A549 (cell line): ENCODE measurements around the gene USP12. TPM values are rescaled to one million over a fixed set of nuclear protein-coding genes. Genes with fewer than 3 reads are reported as not detected.

Experiments
- ATAC-seq, 2 experiments: fragments of 200-7000 bp in 1 of 2; fragments of >200 bp in 1 of 2; cut with Nextera tagmentation in 1 of 2; cut with Tn5 transposase in 1 of 2; 3 replicates each; pipeline versions ENCODE4 v1.8.0 to v1.9.1; 2018 to 2020; ENCODE audit warnings: mild to moderate bottlenecking in 1 of 2, moderate library complexity in 1 of 2
- CTCF ChIA-PET: fragments of 300-600 bp; sonication (Branson Sonifier 250); formaldehyde crosslinking; extraction: SDS; loops from one replicate; lab custom pipeline; 2021; ENCODE audit warnings: antibody characterized with exemption, inconsistent platforms; lab: Yijun Ruan, JAX
- POLR2A ChIA-PET: fragments of 350-600 bp; formaldehyde crosslinking; extraction: SDS; loops from one replicate; lab custom pipeline; 2021; ENCODE audit warnings: antibody characterized with exemption, inconsistent platforms; lab: Yijun Ruan, JAX
- DNase-seq, 2 experiments: peaks; one replicate each; pipeline versions ENCODE4 v3.0.0 to v3.0.0-alpha.2; 2011 to 2016; ENCODE audit warnings: low read depth in 1 of 2, low spot score in 1 of 2
- FAIRE-seq: peaks from 2 replicates; lab custom pipeline; 2011; peaks lifted over from hg19 to GRCh38; lab: Jason Lieb, UNC
- H3K27ac ChIP-seq, 2 experiments: fragments of >200 bp; sonication (Bioruptor Twin); formaldehyde crosslinking; 3 replicates each; pipeline ENCODE4 v1.5.1; 2016 to 2017
- H3K4me1 ChIP-seq: fragments of >200 bp; sonication (Bioruptor Twin); formaldehyde crosslinking; 3 replicates; pipeline ENCODE4 v1.6.1; 2016
- H3K4me2 ChIP-seq: fragments of >200 bp; sonication (Bioruptor Twin); formaldehyde crosslinking; 3 replicates; pipeline ENCODE4 v1.6.1; 2016
- H3K4me3 ChIP-seq: fragments of >200 bp; sonication (Bioruptor Twin); formaldehyde crosslinking; 3 replicates; pipeline ENCODE4 v1.5.1; 2016
- H3K9me3 ChIP-seq: fragments of >200 bp; sonication (Bioruptor Twin); formaldehyde crosslinking; 3 replicates; pipeline ENCODE4 v1.6.1; 2016
- CBX2 ChIP-seq: fragments of 200-600 bp; sonication (generic); IDR thresholded peaks from 2 replicates; pipeline ENCODE4 v1.6.1; 2016; ENCODE audit warnings: low read depth, mild to moderate bottlenecking, borderline replicate concordance
- CHD2 ChIP-seq: fragments of 150-350 bp; IDR thresholded peaks from 2 replicates; pipeline ENCODE4 v1.6.1; 2014; ENCODE audit warnings: low read length; ENCODE audit not compliant: partially characterized antibody
- CHD4 ChIP-seq: fragments of 200-600 bp; sonication (generic); IDR thresholded peaks from 2 replicates; pipeline ENCODE4 v1.6.1; 2016; ENCODE audit warnings: antibody characterized with exemption, mild to moderate bottlenecking, borderline replicate concordance
- CTCF ChIP-seq: fragments of >200 bp; sonication (Bioruptor Twin); formaldehyde crosslinking; IDR thresholded peaks from 3 replicates; pipeline ENCODE4 v1.5.1; 2016
- EHF ChIP-seq: fragments of 250-450 bp; sonication (Bioruptor Pico); IDR thresholded peaks from 2 replicates; pipeline ENCODE4 v1.5.0; 2020; ENCODE audit warnings: mild to moderate bottlenecking
- EP300 ChIP-seq, 2 experiments: fragments of >200 bp; sonication (Bioruptor Twin); formaldehyde crosslinking; IDR thresholded peaks; 2 replicates in 1 of 2; 3 replicates in 1 of 2; pipeline ENCODE4 v1.6.1; 2016 to 2017
- FOSL2 ChIP-seq, 2 experiments: fragments of 450-650 bp in 1 of 2; fragments of >200 bp in 1 of 2; sonication (Bioruptor Twin) in 1 of 2; formaldehyde crosslinking; IDR thresholded peaks; 2 replicates each; pipeline versions ENCODE4 v1.5.0 to v1.6.1; 2016 to 2020; ENCODE audit warnings: mild to moderate bottlenecking in 1 of 2, moderate library complexity in 1 of 2
- KDM1A ChIP-seq: fragments of 200-600 bp; sonication (generic); IDR thresholded peaks from 2 replicates; pipeline ENCODE4 v1.6.1; 2016; ENCODE audit warnings: low read depth, mild to moderate bottlenecking
- MAX ChIP-seq: IDR thresholded peaks from 2 replicates; pipeline ENCODE4 v1.6.1; 2012
- MYC ChIP-seq: IDR thresholded peaks from 2 replicates; pipeline ENCODE4 v1.6.1; 2012; ENCODE audit warnings: mild to moderate bottlenecking, inconsistent platforms, low read length, improper control_type of control experiment, borderline replicate concordance
- NPAS2 ChIP-seq: fragments of 250-450 bp; sonication (Bioruptor Pico); IDR thresholded peaks from 2 replicates; pipeline ENCODE4 v1.8.0; 2022; ENCODE audit warnings: mild to moderate bottlenecking, moderate library complexity, borderline replicate concordance
- NR3C1 ChIP-seq: fragments of >200 bp; sonication (Bioruptor Twin); formaldehyde crosslinking; IDR thresholded peaks from 3 replicates; pipeline ENCODE4 v1.6.1; 2017
- PHF8 ChIP-seq: fragments of 200-600 bp; sonication (generic); IDR thresholded peaks from 2 replicates; pipeline ENCODE4 v1.6.1; 2016; ENCODE audit warnings: low read depth, mild to moderate bottlenecking, antibody characterized with exemption, moderate library complexity, borderline replicate concordance
- POLR2AphosphoS2 ChIP-seq: conservative IDR thresholded peaks from 2 replicates; pipeline ENCODE4 v1.6.1; 2012; ENCODE audit warnings: low read length, improper control_type of control experiment, inconsistent platforms
- RAD21 ChIP-seq, 2 experiments: fragments of >200 bp in 1 of 2; sonication (Bioruptor Twin) in 1 of 2; formaldehyde crosslinking in 1 of 2; IDR thresholded peaks in 1 of 2; conservative IDR thresholded peaks in 1 of 2; 2 replicates in 1 of 2; 3 replicates in 1 of 2; pipeline ENCODE4 v1.6.1; 2012 to 2018; ENCODE audit warnings: inconsistent platforms in 1 of 2
- RARB ChIP-seq: fragments of 250-450 bp; sonication (Bioruptor Pico); IDR thresholded peaks from 2 replicates; pipeline ENCODE4 v1.8.0; 2021; ENCODE audit warnings: mild to moderate bottlenecking, moderate library complexity
- RCOR1 ChIP-seq: fragments of 150-350 bp; IDR thresholded peaks from 2 replicates; pipeline ENCODE4 v1.6.1; 2014; ENCODE audit warnings: antibody characterized with exemption, low read length, low read depth
- SREBF2 ChIP-seq: fragments of 450-650 bp; IDR thresholded peaks from 2 replicates; pipeline ENCODE4 v1.6.1; 2014; ENCODE audit warnings: mild to moderate bottlenecking, moderate library complexity
- TFCP2L1 ChIP-seq: fragments of 250-450 bp; sonication (Bioruptor Pico); IDR thresholded peaks from 2 replicates; pipeline ENCODE4 v1.5.0; 2021; ENCODE audit warnings: mild to moderate bottlenecking
- USF2 ChIP-seq: fragments of 450-650 bp; IDR thresholded peaks from 2 replicates; pipeline ENCODE4 v1.6.1; 2014; ENCODE audit warnings: antibody characterized with exemption
- ZSCAN20 ChIP-seq: fragments of 250-450 bp; sonication (Bioruptor Pico); IDR thresholded peaks from 2 replicates; pipeline ENCODE4 v1.8.0; 2022; ENCODE audit warnings: mild to moderate bottlenecking, moderate library complexity
- WGBS: methylation state at CpG from one replicate; pipeline ENCODE4 v1.1.6; 2017; ENCODE audit errors: missing lambda C conversion rate; 5-methylcytosine and 5-hydroxymethylcytosine counted together
- polyA plus RNA-seq, 4 experiments: library from polyadenylated mRNA; depleted of rRNA in 3 of 4; stranded (reverse); fragments of >200 nt; fragmentation: RNase III in 1 of 4; extraction: RNeasy Plus Mini Kit Qiagen cat#74134 plus additional on column Dnase treatment in 1 of 4; gene quantifications; 2 replicates in 3 of 4; 3 replicates in 1 of 4; pipeline ENCODE4 v1.2.3, GENCODE V29; 2011 to 2017
- TF ChIP-seq, protein P1 (sequence below): fragments of 250-450 bp; sonication (Bioruptor Pico); IDR thresholded peaks from 2 replicates; pipeline ENCODE4 v1.5.0; 2020; ENCODE audit warnings: low read depth, mild to moderate bottlenecking, moderate library complexity
- TF ChIP-seq, protein P2 (sequence below): fragments of >200 bp; sonication (Bioruptor Twin); formaldehyde crosslinking; IDR thresholded peaks from 3 replicates; pipeline ENCODE4 v1.6.1; 2016

The USP12 gene
- polyA plus RNA-seq, 2 of the 4 experiments (the other 2 are of a cell fraction): 19.1 to 21.2 TPM

DNA sequence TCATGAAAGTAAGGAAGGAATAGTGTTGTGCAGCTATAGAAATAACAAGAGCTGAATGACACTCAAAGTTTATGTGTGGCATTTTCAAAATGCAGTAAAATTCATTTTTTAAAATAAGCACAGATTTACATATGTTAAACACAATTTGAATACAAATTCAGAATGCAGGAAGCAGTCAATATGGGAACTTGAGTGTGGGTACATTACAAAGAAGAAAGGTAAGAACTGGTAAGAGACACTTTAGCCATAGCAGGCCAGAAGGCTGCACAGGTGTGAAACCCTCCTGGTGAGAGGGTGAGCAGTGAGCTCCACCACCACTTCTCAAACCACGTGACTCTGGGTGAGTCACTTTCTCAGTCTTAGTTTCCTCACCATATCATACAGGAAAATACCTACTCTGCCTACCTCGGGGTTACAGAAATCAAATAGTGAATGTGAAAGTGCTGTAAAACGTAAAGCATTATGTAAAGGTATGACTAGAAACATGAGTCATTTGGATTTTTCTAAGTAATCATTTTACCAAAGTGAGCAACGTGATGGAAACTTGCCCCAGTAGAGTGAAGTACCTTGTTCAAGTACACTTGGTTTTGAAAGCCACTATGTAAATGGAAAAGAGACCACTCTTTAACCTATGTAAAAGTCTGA, 40.5 kb downstream of the USP12 start:
- FAIRE-seq (no peak), ATAC-seq (no peak), DNase-seq (peak in 1 of 2 experiments; percentile 4)
- ChIA-PET CTCF (interaction anchor here (0.6 to 1.4 kb wide), 2 partner anchors 53 to 73 kb away, joined by 3 to 5 read pairs; no protein-coding TSS in a partner anchor), POLR2A (no interaction called here)
- H3K4me3 ChIP-seq: no peak overlapping the region
- peaks cover 5% of the 10 kb centered on the region; the same call in 1 of the 3 replicates for H3K9me3 ChIP-seq
- WGBS: 25% methylated on average over 4 of the region's 4 CpGs
- H3K27ac ChIP-seq: no peak overlapping the region
- TF ChIP-seq RCOR1 (no peak), USF2 (peak; percentile 51), MAX (0 out of 2 replicates have a peak, but pooled peaks have one; percentile 15), FOSL2 (IDR thresholded peaks at IDR 0.05) (no peak), FOSL2 (CRISPR knock-in tag; IDR thresholded peaks at IDR 0.05) (peak; percentile 38)
- H3K4me1 ChIP-seq: peaks cover 32% of the 10 kb centered on the region
- peak overlapping the region; percentile 32; the same call in 2 of the 3 replicates for H3K4me2 ChIP-seq

DNA sequence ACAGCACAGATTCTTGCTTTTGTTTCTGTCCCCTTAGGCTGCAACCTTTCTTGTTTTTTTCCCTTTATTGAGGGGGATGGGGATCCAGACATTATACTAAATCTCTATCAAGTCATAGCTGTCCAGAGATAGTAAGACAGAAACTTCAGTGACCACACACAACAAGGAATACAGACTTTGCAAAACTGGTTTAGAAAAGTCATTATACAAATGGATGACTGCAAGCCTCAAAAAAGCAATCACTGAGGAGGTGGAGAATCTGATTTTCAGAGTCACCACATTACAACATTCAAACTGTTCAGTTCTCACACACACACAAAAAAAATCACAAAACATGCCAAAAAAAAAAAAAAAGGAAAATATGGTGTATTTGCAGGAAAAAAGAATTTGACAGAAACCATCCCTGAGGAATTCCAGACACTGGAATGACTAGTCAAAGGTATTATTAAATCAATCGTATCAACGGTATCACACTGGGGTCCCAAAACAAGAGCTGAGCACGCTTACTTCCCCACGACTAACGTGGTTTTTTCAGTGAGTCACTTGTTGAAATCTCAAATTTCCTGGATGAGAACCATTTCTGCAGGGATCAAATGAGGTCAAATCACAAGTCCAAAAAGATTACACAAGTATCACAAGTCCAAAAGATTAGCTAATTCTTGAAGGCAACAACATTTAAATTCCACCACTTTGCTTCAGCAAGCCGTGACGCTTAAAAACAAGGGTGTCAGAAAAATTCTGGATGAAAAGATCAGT, 41.2 kb downstream of the USP12 start:
- DNase-seq (no peak), FAIRE-seq (no peak), ATAC-seq (no peak)
- ChIA-PET CTCF (interaction anchor here (0.6 to 1.4 kb wide), 3 partner anchors 11 to 74 kb away, joined by 3 to 5 read pairs (median 3); no protein-coding TSS in a partner anchor), POLR2A (no interaction called here)
- peak overlapping the region; percentile 32; the same call in 2 of the 3 replicates for H3K4me2 ChIP-seq
- peaks cover 32% of the 10 kb centered on the region for H3K4me1 ChIP-seq
- WGBS: 88% methylated on average over 7 of the region's 7 CpGs
- TF ChIP-seq, protein P1, sequence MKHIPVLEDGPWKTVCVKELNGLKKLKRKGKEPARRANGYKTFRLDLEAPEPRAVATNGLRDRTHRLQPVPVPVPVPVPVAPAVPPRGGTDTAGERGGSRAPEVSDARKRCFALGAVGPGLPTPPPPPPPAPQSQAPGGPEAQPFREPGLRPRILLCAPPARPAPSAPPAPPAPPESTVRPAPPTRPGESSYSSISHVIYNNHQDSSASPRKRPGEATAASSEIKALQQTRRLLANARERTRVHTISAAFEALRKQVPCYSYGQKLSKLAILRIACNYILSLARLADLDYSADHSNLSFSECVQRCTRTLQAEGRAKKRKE (CRISPR knock-in tag): no peak
- TF ChIP-seq CTCF (no peak), NPAS2 (CRISPR knock-in tag) (no peak), TFCP2L1 (CRISPR knock-in tag) (no peak), PHF8 (no peak), CHD4 (no peak), CBX2 (no peak), RAD21 (conservative IDR thresholded peaks at IDR 0.05 in 1 of 2, IDR thresholded peaks at IDR 0.05 in 1 of 2) (no peak), EP300 (IDR thresholded peaks at IDR 0.05) (no peak), SREBF2 (no peak), NR3C1 (no peak), KDM1A (no peak), MYC (no peak), RARB (CRISPR knock-in tag) (no peak), POLR2AphosphoS2 (no peak), USF2 (no peak), EHF (CRISPR knock-in tag) (no peak), CHD2 (no peak), ZSCAN20 (no peak)
- TF ChIP-seq, protein P2, sequence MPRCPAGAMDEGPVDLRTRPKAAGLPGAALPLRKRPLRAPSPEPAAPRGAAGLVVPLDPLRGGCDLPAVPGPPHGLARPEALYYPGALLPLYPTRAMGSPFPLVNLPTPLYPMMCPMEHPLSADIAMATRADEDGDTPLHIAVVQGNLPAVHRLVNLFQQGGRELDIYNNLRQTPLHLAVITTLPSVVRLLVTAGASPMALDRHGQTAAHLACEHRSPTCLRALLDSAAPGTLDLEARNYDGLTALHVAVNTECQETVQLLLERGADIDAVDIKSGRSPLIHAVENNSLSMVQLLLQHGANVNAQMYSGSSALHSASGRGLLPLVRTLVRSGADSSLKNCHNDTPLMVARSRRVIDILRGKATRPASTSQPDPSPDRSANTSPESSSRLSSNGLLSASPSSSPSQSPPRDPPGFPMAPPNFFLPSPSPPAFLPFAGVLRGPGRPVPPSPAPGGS: no peak
- H3K4me3 ChIP-seq: no peak overlapping the region
- H3K27ac ChIP-seq: no peak overlapping the region
- H3K9me3 ChIP-seq: peaks cover 7% of the 10 kb centered on the region; the same call in 1 of the 3 replicates
